HuH-7.5 (cell line): ENCODE data around the gene FITM1.

ENCODE experiments used
- DNase-seq: peaks from one replicate; pipeline ENCODE4 v3.0.0; 2011; ENCODE audit warnings: low spot score

The FITM1 gene, protein sequence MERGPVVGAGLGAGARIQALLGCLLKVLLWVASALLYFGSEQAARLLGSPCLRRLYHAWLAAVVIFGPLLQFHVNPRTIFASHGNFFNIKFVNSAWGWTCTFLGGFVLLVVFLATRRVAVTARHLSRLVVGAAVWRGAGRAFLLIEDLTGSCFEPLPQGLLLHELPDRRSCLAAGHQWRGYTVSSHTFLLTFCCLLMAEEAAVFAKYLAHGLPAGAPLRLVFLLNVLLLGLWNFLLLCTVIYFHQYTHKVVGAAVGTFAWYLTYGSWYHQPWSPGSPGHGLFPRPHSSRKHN

DNA sequence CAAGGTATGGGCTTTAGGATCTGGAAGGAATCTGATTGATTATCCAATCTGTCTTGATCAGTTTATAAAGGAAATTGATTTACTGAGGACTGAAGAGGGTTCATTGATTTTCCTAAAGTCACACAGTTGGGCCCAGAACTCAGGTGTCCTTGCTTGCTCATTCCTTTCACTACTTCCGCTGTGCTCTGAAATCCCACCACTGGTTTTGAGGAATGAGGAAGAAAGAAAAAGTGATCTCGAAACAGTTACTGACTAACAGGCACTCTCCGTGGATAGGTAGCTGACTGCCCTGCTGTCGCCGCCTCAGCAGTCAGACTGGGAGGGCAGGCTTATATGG, at the start of gene FITM1:
TSS of gene FITM1 (plus strand) at position 280 of the 337 bp plus-strand sequence. CDS start 905 bp downstream, outside the sequence.
- DNase-seq, result no peak

DNA sequence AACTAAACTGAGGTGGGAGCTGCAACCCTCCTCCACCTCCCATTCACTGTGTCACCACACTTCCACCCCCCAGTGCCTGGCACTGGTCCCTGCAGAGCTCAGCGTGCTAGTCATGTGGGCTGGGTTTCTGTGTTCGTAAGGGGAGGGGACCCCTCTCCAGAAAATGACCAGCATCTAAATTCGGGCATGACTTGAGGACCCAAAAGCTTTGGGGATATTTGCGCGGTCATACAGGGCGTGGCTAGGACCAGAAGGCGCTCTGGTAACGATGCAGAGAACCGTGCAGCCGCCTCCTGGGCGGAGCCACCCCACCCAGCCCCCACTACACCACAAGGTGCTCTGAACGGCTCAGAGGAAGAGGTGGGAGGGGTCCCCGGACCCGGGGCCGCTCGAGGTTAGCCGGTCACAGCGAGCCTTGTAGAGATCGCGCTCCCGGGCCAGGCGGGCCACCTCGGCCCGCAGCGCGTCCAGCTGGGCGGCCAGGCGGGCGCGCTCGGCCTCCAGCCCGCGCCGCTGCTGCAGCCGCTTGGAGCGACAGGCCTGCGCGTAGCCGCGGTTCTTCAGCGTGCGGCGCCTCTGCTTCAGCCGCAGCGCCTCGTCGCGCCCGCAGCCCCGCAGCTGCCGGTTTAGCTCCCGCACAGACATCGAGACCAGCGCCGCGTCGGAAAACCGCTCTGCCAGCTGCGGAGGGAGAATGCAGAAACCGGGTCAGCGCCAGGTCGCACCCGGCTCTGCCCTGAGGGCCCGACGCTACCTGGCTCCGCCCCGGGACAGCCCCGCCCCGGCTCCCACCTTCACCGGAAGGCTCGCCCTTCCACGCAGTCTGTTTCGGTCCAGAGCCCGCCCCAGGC, 49.3 kb upstream of the FITM1 start:
- peak; percentile 88 for DNase-seq

DNA sequence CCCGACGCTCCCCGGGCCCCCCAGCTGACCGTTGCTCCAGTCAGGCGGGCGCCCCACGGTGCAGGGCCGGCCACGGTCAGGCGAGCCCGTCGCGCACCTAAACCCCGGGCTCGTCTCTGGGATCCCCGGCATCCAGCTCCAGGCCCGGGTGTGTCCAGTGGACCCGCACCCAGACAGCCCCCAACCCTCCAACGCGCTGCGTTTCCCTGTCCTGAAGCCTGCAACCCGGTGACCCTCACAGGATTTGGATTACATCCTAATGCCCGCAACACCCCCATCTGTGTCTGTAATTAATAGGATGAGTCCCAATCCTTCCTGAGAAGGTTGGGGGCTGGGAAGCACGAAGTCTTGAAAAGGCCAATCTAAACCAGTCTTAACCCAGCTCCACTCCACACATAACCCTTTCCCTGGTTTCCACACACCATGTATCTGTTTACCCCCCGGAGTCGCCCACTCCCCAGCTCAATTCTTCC, 48.7 kb upstream of the FITM1 start:
- no peak for DNase-seq

DNA sequence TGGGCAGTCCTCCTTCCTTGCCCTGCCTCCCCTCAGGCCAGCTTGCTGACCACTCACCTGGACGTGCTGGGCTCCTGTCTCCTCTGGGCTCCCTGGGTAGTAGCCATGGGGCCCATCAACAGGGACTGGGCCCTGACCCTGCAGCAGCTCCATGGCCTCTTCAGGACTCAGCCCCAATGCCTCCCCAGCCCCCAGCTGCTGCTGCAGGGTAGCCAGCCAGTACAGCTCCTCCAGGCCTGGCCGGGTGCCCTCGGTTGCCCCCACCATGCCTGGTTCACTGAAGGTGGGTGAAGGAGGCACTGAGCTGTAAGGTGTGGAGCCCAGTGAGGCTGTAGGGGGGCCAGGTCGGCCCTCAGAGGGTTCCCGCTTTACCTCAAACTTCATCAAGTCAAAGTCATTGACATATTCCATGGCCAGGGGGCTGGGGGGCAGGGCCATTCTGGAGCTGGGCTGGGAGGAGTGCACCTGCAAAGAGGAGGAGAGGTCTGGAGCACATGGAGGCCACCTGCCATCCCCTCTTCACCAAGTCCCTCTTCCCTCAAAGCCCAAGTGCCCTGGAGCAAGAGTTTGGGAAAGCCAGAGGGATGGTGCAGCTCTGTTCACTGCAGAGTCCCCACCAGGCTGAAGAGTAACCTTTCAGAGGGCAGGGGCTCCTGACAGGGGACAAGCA, 47.9 kb upstream of the FITM1 start:
- DNase-seq, result no peak

DNA sequence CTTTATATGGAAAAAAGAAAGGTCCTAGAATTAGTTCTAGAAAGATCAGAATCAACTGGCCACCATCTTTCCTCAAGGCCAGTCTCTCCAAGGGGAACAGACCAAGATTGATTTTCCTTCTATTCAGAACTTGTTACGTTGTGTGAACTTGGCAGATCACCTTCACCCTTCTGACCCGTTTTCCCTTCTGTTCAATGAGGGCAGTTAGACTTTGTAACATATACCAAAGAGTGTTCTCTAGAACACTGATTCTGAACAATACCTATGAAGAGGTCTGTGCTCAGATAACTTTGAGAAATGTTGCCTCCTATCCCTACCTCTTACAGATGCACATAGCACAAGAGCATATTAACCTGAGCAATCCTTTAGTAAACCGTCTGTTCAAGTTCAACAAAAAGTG, 47.0 kb upstream of the FITM1 start:
- DNase-seq, result no peak

DNA sequence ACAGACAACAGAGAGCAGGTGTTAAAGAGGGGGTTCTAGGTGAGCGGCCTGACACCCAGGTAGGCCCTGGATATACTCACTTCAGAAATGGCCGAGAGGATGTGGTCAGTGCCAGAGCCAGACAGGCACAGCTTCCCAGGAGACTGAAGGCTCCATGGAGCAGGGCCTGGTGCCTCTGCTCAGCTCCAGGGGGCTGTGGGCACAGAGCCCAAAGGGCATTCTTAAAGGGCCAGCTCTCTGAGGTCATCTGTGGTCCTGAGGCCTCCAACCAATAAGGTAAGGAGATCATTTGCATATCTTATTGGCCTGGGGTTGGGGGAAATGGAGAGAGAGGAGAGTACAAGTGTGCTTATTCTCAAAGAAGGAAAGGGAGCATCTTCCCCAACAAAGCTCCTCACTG, 46.0 kb upstream of the FITM1 start:
- no peak for DNase-seq

DNA sequence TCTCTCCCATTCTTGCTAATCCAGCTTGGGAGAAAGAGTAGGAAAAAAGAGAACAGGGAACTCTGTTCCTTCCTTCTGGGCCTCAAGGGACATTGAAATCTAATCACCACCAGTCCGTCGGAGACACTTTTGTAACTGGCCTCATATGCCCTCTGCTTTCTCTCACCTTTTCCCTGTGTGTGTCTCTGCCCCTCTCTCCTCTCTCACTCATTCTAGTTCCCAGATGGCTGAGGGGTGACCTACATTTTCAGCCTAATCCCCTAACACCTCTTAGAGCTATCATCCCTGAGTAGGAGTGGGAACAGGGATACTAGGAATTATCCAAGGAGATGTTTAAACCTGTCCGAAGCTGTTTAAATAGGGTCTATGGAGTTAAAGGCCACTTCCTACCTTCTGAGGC, 45.2 kb upstream of the FITM1 start:
- DNase-seq, result no peak

DNA sequence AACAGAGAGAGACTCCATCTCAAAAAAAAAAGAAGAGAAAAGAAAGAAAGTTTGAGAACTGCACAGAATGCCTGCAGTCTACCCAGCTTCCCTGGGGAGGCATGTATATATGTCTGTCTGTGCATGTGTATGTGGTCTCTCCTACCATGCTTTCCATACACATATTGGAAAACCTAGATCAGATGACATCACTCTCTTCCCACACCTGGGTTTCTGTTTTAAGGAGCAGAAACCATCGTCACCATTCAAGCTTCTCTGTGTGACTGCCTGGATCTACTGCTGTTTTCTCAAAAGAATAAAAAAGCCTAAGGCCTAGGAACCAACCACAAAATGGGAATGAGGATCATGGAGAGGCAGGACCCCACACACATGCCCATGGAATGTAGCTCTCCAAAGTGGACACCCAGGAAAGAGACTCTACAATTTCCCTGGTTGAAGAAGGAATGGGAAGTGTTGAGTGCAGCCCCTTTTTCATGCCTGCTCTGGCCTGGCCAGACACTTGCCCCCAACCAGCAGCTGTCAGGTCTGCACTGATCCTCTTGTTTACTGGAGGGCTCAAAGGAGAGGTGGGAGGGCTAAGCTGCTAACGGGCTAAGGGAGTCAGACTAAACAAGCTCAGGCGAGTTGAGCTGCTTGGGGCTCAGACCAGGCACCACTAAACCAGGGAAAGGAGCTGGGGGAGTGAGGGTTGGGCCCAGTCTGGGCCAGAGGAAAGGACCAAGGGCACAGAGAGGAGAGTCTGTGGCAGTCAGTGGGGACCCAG, 44.1 kb upstream of the FITM1 start:
- no peak for DNase-seq

DNA sequence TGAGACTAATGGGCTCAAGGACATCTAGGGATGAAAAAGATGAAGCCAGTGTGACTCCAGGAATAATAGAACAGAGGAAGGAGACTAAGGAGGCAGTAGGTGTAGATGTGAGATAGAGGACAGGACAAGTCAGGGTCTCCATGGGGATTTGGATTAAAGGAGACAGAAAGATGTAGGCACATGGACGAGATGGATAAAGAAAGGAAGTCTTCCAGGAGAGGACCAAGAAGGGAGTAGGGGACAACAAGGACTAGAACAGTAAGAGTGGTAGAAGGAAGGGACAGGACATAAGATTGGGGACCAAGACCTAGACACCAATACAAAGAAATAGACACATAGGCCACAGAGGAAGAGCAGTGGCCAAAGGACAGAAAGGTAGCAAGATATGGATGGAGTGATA, 43.5 kb upstream of the FITM1 start:
- no peak for DNase-seq

DNA sequence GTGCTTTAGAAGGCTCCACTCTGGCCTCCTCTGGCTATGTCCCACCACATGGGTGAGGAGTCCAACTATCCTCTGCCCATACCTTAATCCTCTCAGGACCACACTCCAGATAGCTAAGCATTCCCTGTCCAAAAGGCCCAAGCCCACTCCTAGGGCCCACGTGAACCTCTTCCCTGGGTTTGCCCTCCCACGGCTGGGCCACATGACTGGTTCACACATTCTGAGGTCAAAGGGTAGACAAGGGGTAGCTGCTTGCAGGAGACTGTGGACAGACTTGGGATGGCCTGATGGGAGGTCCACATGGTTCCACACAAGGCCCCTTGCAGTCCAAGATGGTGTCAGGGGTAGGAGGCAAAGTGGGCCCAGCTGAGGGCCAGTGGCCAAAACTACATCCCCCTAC, 42.4 kb upstream of the FITM1 start:
- no peak for DNase-seq

DNA sequence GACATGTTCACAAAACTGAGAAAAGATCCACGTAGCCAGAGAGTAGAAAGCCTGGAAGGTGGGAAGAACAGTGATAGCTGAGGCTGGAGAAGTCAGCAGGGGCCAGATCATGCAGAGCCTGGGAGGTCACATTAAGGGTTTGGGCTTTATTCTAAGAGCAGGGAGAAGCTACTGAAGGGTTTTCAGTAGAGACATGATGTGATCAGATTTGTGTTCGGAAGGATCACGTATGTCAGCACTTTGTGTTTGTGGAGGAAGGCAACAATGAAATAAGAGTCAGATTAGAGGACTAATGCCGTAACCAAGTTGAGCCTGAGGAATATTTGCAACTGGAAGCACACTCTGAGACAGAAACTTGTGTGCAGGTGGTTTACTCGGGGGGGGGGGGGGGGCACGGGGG, 40.6 kb upstream of the FITM1 start:
- DNase-seq, result no peak

DNA sequence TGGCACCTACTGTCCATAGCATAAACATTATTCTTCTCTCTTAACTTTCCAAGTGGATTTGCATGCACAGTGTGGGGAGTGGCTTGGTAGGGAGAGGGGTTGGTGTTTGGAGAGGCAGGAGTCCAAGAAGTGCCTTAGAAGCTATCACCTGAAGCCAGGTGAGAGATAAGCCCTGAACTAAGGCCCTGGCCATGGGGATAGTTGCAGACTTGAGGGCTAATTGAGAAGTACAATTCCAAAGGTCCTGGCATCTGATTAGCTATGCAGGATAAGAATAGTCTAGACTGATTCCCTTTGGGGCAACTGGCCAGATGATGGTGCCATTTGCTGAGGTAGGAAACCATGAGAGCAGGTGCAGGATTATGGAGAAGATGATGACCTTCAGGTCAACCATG, 38.4 kb upstream of the FITM1 start:
- DNase-seq, result no peak

DNA sequence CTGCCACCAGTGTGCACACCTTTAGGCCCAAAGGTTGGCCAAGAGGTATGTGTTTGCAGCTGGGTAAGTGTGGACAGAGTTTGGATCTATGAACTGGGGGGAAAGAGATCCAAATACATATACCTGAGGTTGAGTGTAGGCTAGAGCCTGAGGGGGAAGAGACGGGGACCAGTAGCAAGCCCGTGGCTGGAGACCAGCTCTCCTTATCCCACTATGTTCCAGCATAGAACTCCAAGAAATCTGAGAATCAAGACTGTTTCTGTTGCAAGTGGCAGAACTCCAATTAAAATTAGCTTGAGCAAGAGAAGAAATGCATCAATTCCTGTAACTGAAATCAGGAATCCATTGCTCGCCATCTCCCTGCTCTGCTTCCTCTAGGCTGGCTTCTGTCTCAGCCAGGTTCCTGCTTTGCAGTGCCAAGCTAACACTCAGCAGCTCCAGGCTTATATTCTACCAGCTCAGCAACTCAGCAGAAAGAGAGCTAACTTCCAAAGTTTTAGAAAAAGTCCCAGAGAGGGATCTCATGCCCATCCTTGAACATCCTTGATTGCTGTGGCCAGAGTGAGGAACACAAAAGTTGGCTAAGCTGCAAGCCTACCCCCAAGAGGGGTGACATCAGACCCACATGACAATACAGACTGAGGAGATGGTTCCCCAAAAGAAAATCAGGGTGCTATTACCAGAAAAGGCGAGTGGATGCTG, 37.8 kb upstream of the FITM1 start:
- DNase-seq, result no peak

DNA sequence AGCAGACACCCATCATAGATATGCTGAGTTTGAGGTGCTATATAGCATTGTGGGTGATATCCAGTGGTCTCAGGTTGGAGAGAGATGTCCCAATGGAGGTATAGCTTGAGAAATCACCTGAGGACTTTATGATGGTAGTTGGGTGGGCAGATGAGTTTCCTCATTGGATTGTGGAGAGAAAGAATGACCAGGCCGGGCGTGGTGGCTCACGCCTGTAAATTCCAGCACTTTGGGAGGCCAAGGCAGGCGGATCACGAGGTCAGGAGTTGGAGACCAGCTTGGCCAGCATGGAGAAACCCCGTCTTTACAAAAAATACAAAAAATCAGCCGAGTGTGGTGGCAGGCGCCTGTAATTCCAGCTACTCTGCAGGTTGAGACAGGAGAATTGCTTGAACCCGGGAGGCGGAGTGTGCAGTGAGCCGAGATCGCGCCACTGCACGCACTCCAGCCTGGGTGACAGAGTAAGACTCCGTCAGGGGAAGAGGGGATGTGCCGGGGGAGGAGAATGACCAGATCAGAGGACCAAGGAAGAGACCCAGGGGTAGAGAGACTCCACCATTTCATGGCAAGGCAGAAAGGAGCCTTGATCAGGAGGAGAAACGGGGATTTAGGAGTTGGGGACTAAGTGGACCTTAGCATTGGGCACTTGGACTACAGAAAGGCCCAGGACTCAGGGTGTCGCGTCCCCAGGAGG, 37.1 kb upstream of the FITM1 start:
- no peak for DNase-seq

DNA sequence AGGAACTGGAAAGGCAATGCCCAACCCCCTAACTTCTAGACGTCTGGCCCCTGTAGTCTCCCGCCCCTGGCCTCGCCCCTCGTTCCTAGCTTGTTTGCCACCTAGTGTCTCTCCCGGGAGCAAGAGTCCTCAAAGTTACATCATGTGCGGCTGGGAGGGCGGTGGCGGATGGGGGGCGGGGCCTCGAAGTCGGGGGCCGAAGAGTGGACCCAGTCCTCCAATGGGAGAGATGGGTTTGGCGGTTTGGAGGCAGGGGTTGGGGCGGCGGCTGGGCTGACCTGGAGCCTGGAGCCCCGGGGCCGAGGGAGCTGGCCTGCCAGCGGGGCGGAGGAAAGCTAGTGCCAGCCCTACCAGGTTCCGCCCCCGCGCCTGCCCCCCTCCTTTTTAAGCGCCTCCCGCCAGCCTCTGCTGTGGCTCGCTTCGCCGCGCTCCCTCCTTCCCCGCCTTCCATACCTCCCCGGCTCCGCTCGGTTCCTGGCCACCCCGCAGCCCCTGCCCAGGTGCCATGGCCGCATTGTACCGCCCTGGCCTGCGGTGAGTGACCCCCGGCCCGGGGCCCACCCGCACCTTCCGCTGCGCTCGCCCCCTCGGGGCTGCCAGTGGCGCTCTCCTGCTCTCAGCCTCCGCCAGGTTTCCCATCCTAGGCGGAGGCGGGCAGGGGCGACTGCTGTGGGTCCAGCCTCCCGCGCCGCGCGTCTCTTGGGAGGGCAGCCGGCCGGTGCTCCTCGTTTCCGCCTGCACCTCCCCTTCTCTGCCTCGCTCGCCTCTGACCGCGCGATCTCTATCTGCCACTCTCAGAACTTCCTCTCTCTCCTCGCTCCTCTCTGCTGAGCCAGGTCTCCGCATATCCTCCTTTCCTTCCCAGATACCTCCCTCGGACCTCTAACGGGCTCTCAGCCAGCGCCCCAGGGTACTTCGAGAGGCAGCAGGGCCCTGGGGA, 36.3 kb upstream of the FITM1 start, which contains the start of gene PCK2:
TSS of gene PCK2 (plus strand) at position 411 of the 940 bp plus-strand sequence. CDS start at position 506, 95 bp downstream.
- peak; percentile 98 for DNase-seq

DNA sequence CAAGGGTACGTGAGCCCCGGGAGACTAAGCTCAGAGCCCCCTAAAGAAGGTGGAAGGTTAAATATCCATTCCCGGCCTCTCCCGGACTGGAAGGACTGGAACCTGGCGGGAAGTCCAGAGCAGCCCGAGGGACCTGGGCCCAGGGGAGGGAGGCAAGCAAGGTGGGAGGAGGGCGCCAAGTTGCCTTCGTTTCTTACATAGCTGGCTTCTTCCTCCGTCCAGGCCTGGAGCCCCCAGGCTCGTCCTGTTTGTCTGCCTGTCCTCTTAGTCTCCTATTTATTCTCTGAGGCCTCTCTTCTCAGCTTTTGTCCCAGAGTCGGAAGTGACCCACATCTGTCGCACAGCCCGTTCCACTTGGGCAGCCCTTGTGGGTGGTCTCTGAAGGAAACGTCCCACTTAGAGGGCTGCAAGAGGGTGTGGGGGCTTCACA, 35.6 kb upstream of the FITM1 start:
- DNase-seq, result no peak

DNA sequence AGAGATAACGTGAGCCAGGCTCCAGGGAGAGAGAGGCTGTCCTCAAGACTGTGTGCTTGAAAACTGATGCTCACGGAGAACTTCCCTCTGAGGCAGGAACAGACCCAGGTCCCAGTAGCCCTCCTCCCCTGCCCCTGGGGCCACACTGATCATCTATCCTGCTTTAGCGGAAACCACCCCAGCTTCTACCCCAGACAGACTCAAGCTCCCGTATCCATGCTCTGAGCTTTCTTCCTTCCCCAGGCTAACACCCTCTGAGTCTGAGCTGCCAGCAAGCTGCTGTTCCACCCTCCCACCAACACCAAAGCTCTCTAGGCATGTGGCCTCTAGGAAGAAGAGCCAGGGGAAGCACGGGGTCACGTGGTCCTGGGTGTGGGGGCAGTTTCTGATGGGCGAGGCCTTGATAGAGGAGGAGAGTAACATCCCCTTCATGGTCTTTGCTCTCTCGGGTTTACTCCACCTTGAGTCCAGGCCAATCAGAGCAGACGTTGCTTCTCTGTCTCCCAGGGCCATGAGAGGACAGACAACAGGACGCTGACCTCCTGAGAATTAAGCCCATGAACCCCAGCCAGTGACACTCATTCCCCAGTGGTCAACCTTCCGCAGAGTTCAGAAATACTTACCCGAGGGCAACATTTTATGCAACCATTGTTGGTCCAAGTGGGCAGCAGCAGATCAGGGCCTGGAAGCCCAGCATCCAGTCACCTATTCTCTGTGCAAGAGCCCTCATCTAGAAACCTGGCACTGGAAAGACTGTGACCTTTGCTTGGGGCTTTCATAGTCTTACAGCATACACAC, 35.0 kb upstream of the FITM1 start:
- DNase-seq, result peak; percentile 86

DNA sequence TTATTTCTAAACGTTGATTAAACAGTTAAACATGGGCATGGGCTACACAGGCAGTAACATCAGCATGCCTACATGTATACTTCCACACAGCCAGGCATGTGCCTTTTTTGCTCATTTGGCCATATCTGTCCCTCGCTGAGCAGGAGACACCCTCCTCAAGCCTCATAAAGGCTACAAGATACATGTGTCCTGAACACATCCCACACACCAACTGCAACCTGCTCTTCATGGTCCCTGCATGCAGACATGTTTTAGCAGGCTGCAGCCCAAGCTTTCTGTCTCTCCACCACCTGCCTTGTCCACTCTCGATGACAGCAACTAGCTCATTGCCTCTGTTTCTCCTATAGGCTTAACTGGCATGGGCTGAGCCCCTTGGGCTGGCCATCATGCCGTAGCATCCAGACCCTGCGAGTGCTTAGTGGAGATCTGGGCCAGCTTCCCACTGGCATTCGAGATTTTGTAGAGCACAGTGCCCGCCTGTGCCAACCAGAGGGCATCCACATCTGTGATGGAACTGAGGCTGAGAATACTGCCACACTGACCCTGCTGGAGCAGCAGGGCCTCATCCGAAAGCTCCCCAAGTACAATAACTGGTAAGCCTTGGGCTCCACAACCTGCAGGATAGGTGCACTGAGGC, 33.8 kb upstream of the FITM1 start:
- DNase-seq, result no peak
